ENCODE data around the gene CDKL1.
"Not testable (repeated sequence)": the region's sequence is repeated elsewhere in the genome, so short reads cannot be mapped to it uniquely, and the experiment has no call there.

Gene CDKL1

GRCh38 chr14:50380455-50380854 lies 16.2 kb downstream of the CDKL1 start:
- Histone ChIP-seq H3K36me3 (ENCODE audit: insufficient read depth, low read length) (no peaks in the 10 kb centered on the region), H3K4me1 (ENCODE audit: insufficient read depth, low read length) (no peaks in the 10 kb centered on the region), H3K27me3 (ENCODE audit: insufficient read depth, low read length) (no peaks in the 10 kb centered on the region), H3K4me3 (ENCODE audit: low read length) (no peak overlapping the region), H3K9me3 (ENCODE audit: low read length) (no peaks in the 10 kb centered on the region), H2AFZ (ENCODE audit: low read depth, low read length) (no peak overlapping the region)

- Histone ChIP-seq H3K4me1 (ENCODE audit: insufficient read depth, low read length) (no peaks in the 10 kb centered on the region), H3K4me3 (ENCODE audit: low read length) (no peak overlapping the region), H3K27me3 (ENCODE audit: insufficient read depth, low read length) (no peaks in the 10 kb centered on the region), H2AFZ (ENCODE audit: low read depth, low read length) (no peak overlapping the region), H3K9me3 (ENCODE audit: low read length) (no peaks in the 10 kb centered on the region), H3K36me3 (ENCODE audit: insufficient read depth, low read length) (no peaks in the 10 kb centered on the region)
Observed at GRCh38 chr14:50379563-50379962, 17.1 kb downstream of the CDKL1 start.

- Histone ChIP-seq H3K27me3 (ENCODE audit: insufficient read depth, low read length) (no peaks in the 10 kb centered on the region), H2AFZ (ENCODE audit: low read depth, low read length) (no peak overlapping the region), H3K4me1 (ENCODE audit: insufficient read depth, low read length) (no peaks in the 10 kb centered on the region), H3K4me3 (ENCODE audit: low read length) (no peak overlapping the region), H3K36me3 (ENCODE audit: insufficient read depth, low read length) (no peaks in the 10 kb centered on the region), H3K9me3 (ENCODE audit: low read length) (no peaks in the 10 kb centered on the region)
Observed at GRCh38 chr14:50377550-50378085, 19.1 kb downstream of the CDKL1 start.

GRCh38 chr14:50375760-50376159 lies 20.9 kb downstream of the CDKL1 start:
- Histone ChIP-seq H3K27me3 (ENCODE audit: insufficient read depth, low read length) (no peaks in the 10 kb centered on the region), H3K4me3 (ENCODE audit: low read length) (no peak overlapping the region), H3K36me3 (ENCODE audit: insufficient read depth, low read length) (no peaks in the 10 kb centered on the region), H2AFZ (ENCODE audit: low read depth, low read length) (no peak overlapping the region), H3K9me3 (ENCODE audit: low read length) (no peaks in the 10 kb centered on the region), H3K4me1 (ENCODE audit: insufficient read depth, low read length) (no peaks in the 10 kb centered on the region)

GRCh38 chr14:50373959-50374358 lies 22.7 kb downstream of the CDKL1 start:
- Histone ChIP-seq H3K4me3 (ENCODE audit: low read length) (no peak overlapping the region), H3K36me3 (ENCODE audit: insufficient read depth, low read length) (no peaks in the 10 kb centered on the region), H3K4me1 (ENCODE audit: insufficient read depth, low read length) (no peaks in the 10 kb centered on the region), H2AFZ (ENCODE audit: low read depth, low read length) (no peak overlapping the region), H3K27me3 (ENCODE audit: insufficient read depth, low read length) (no peaks in the 10 kb centered on the region), H3K9me3 (ENCODE audit: low read length) (no peaks in the 10 kb centered on the region)

DNA sequence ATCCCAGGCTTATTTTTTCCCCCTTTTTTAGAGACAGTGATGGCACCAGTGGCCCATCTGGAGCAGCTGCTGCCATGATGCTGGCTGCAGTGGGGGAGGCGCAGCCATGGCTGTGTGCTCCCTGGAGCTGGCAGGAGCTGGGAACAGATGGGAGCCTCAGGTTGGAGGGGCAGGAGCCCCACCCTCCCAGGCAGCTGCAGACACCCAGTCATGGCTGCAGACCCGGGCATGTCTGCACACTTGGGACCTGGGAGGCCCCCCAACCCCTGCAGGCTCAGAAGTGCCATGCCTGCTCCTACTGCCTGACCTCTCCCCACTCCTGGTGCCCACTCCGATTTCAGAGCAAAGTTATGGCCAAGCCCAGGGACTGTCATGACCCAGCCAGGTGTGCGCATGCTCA lies 25.1 kb downstream of the CDKL1 start:
- Histone ChIP-seq H2AFZ (ENCODE audit: low read depth, low read length) (no peak overlapping the region), H3K9me3 (ENCODE audit: low read length) (no peaks in the 10 kb centered on the region), H3K4me3 (ENCODE audit: low read length) (no peak overlapping the region), H3K27me3 (ENCODE audit: insufficient read depth, low read length) (no peaks in the 10 kb centered on the region), H3K36me3 (ENCODE audit: insufficient read depth, low read length) (no peaks in the 10 kb centered on the region), H3K4me1 (ENCODE audit: insufficient read depth, low read length) (no peaks in the 10 kb centered on the region)

- no peak overlapping the region for H2AFZ ChIP-seq (ENCODE audit: low read depth, low read length)
- H3K27me3 ChIP-seq (ENCODE audit: insufficient read depth, low read length), result no peaks in the 10 kb centered on the region
- H3K9me3 ChIP-seq (ENCODE audit: low read length), result no peaks in the 10 kb centered on the region
- no peak overlapping the region for H3K4me3 ChIP-seq (ENCODE audit: low read length)
- no peaks in the 10 kb centered on the region for H3K36me3 ChIP-seq (ENCODE audit: insufficient read depth, low read length)
- H3K4me1 ChIP-seq (ENCODE audit: insufficient read depth, low read length), result no peaks in the 10 kb centered on the region
Observed at GRCh38 chr14:50366589-50366988, 30.1 kb downstream of the CDKL1 start.

GRCh38 chr14:50366115-50366514 lies 30.6 kb downstream of the CDKL1 start:
- Histone ChIP-seq H2AFZ (ENCODE audit: low read depth, low read length) (no peak overlapping the region), H3K27me3 (ENCODE audit: insufficient read depth, low read length) (no peaks in the 10 kb centered on the region), H3K4me1 (ENCODE audit: insufficient read depth, low read length) (no peaks in the 10 kb centered on the region), H3K36me3 (ENCODE audit: insufficient read depth, low read length) (no peaks in the 10 kb centered on the region), H3K9me3 (ENCODE audit: low read length) (no peaks in the 10 kb centered on the region), H3K4me3 (ENCODE audit: low read length) (no peak overlapping the region)

DNA sequence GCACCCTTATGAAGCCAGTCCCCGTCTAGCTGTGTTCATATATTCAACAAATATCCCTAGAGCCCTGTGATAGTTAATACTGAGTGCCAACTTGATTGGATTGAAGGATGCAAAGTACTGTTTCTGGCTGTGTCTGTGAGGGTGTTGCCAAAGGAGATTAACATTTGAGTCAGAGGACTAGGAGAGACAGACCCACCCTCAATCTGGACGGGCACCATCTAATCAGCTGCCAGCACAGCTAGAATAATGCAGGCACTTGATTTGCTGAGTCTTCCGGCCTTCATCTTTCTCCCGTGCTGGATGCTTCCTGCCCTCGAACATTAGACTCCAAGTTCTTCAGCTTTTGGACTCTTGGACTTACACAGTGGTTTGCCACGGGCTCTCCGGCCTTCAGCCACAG lies 31.1 kb downstream of the CDKL1 start:
- not testable (repeated sequence) for H3K4me3 ChIP-seq (ENCODE audit: low read length); H3K36me3 ChIP-seq (ENCODE audit: insufficient read depth, low read length); H2AFZ ChIP-seq (ENCODE audit: low read depth, low read length); H3K9me3 ChIP-seq (ENCODE audit: low read length); H3K27me3 ChIP-seq (ENCODE audit: insufficient read depth, low read length); H3K4me1 ChIP-seq (ENCODE audit: insufficient read depth, low read length)

DNA sequence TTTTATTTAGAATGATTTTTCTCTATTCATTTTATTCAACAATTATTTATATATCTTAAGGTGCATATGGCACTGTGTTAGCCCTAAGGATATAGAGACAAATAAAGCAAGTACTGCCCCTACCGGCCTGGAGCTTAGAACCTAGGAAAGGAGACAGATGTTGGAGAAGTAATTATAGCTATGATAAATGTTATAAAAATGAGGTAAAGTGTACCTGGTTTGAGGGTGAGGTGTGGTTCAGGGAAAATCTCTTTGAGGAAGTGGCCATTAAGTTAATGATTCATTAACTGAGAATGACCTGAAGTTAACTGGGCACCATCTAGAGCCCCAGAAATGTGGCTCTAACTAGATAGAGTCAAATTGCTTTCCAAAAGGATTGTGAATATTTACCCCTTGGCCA lies 31.9 kb downstream of the CDKL1 start:
- H3K27me3 ChIP-seq (ENCODE audit: insufficient read depth, low read length), result no peaks in the 10 kb centered on the region
- no peaks in the 10 kb centered on the region for H3K9me3 ChIP-seq (ENCODE audit: low read length)
- no peak overlapping the region for H3K4me3 ChIP-seq (ENCODE audit: low read length)
- no peaks in the 10 kb centered on the region for H3K36me3 ChIP-seq (ENCODE audit: insufficient read depth, low read length)
- no peak overlapping the region for H2AFZ ChIP-seq (ENCODE audit: low read depth, low read length)
- H3K4me1 ChIP-seq (ENCODE audit: insufficient read depth, low read length), result no peaks in the 10 kb centered on the region

DNA sequence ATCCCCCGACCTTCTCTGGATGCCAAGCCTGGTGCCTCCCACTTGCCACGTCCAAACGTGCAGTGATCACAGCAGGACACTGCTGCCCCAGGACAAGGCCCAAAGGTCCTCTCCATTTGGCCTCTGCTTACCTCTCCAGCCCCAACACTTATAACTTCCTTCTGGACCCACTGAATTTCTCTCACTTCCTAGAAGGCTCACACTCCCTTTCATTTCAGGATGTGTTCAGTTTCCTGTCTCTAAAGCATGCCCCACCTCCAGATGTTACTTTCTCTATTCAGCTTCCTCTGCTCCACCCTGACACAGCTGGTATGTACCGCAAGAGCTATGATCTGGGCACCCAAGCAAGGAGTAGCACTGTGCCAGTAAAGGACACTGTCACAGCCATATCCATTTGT lies 33.0 kb downstream of the CDKL1 start:
- no peak overlapping the region for H3K4me3 ChIP-seq (ENCODE audit: low read length)

DNA sequence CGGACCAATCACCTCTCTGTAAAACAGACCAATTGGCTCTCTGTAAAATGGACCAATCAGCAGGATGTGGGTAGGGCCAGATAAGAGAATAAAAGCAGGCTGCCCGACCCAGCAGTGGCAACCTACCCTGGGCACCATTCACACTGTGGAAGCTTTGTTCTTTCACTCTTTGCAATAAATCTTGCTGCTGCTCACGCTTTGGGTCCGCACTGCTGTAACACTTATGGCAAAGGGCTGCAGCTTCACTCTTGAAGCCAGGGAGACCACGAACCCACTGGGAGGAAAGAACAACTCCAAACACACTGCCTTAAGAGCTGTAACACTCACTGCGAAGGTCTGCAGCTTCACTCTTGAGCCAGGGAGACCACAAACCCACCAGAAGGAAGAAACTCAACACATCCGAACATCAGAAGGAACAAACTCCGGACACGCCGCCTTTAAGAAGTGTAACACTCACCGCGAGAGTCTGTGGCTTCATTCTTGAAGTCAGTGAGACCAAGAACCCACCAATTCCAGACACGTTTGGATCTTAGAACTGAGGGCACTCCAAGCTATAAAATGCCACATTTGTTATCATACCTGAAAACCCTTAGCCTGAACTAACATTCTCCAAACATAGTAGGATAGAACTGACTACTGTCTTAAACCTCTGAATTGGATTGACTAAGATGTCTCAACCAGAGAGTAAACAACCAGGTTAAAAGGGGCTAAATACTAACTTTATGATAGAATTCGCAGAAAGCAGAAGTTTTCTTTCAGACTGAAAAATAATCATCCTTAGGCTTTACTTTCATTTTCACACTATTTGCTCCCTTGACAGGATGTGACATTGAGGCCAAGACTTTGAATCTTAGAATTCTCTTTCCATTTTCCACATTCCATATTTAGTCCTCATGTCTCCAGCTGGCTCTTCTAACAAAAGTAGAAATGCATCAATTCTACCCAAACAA lies 33.6 kb downstream of the CDKL1 start:
- Histone ChIP-seq H2AFZ (ENCODE audit: low read depth, low read length) (no peak overlapping the region), H3K9me3 (ENCODE audit: low read length) (no peaks in the 10 kb centered on the region), H3K4me3 (ENCODE audit: low read length) (no peak overlapping the region)

More for the DNA sequence above, 33.0 kb downstream of the CDKL1 start:
- no peak overlapping the region for H2AFZ ChIP-seq (ENCODE audit: low read depth, low read length)
- H3K27me3 ChIP-seq (ENCODE audit: insufficient read depth, low read length), result no peaks in the 10 kb centered on the region
- no peaks in the 10 kb centered on the region for H3K36me3 ChIP-seq (ENCODE audit: insufficient read depth, low read length)
- H3K4me1 ChIP-seq (ENCODE audit: insufficient read depth, low read length), result no peaks in the 10 kb centered on the region
- H3K9me3 ChIP-seq (ENCODE audit: low read length), result no peaks in the 10 kb centered on the region

GRCh38 chr14:50361473-50362403 lies 34.9 kb downstream of the CDKL1 start:
- H2AFZ ChIP-seq (ENCODE audit: low read depth, low read length); H3K27me3 ChIP-seq (ENCODE audit: insufficient read depth, low read length); H3K9me3 ChIP-seq (ENCODE audit: low read length): not testable (repeated sequence)

More for the DNA sequence above, 33.6 kb downstream of the CDKL1 start:
- Histone ChIP-seq H3K27me3 (ENCODE audit: insufficient read depth, low read length) (no peaks in the 10 kb centered on the region), H3K36me3 (ENCODE audit: insufficient read depth, low read length) (no peaks in the 10 kb centered on the region), H3K4me1 (ENCODE audit: insufficient read depth, low read length) (no peaks in the 10 kb centered on the region)

More at GRCh38 chr14:50361473-50362403, 34.9 kb downstream of the CDKL1 start:
- not testable (repeated sequence) for H3K4me3 ChIP-seq (ENCODE audit: low read length); H3K36me3 ChIP-seq (ENCODE audit: insufficient read depth, low read length); H3K4me1 ChIP-seq (ENCODE audit: insufficient read depth, low read length)

Measured in neuron (in vitro differentiated cells).